ENCODE results near the gene MYCBP.
A peak's percentile ranks its signal among the peaks of the same experiment; 100 is the strongest.
"Not testable (repeated sequence)": the region's sequence is repeated elsewhere in the genome, so short reads cannot be mapped to it uniquely, and the experiment has no call there.

Gene MYCBP, protein sequence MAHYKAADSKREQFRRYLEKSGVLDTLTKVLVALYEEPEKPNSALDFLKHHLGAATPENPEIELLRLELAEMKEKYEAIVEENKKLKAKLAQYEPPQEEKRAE

DNA sequence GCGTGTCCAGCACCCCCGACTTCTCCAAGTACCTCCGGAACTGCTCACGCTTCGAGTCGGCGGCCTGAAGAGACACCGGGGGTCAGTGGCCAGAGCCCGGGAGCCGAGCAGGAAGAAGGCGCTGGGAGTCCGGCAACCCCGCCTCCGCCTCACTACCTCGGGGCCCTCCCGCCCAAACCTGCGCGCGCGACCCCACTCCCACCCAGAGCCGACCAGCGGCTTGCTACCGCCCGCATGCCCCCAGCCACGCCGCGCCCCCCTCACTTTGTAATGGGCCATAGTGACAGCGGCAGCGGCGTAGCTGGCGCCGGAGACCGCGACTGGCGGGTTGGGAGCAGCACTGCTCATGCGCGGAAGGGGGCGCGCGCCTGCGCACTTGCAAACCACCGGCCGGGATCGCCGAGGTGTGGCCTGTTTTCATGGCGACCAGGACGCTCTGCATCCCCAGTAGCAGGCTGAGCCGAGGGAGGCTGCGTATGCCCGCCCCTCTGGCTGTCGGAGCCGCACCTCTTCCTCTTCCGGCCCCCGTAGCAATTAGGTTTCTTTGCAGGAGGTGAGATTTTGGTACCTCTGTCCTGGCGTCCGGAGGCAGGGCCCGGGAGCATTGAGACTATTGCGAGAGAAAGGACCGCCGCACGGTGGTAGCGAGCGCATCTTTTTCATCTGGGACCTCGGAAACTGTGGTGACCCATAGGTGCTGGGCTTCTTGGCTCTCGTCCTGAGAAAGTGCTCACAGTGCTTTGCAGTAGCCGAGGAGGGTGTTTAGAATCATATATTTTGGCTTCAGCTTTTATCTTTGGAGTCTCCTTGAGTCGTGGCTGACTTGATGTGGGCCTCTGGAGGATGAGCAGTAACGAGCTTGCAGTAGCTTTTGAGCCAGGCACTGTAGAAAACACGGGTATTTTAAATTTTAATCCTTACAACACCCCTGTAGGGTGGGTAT, at the start of gene MYCBP:
Gene MYCBP, minus strand, starts transcription at position 322 of the 943 bp plus-strand sequence. Its CDS starts 43 bp downstream, at position 279.
- DNase-seq: peak; percentile 96 to 97 (median 97)

DNA sequence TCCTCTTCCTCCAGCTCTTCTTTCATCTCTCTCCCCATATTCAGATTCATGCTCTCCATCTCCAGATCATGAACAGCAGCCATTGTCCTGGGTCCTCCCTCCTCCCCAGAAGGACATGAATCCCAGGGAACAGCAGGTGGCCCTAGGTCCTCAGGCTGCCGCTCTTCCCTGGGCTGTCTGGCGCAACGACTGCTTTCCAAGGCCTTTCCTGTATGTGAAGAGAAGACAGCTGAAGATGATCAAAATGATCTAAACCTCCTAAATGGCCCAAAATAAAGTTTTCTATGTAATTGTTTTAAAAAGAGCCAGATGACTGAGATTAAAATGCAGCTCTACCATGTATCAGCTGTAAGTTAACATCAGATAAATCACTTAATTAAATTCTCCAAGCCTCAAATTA, 46.0 kb upstream of the MYCBP start:
- no peak for DNase-seq

DNA sequence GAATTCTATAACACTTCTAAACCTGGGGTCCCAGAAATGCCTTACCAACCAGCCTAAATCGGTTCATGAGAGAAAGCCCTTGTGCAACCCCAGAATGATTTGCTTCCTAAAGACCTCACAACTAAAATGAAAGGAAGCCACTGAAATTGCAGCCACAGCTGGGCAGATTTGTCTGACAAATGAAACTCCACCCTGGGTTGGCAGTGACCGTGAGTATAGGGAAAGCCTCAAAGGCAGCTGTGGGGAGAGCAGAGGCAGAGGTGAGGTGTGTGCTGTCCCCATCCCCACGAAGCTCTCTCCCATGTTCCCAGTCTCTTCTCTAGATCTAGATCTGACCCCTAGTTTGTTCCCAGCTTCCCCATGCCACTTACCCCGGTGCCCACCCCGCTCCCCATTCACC, 45.4 kb upstream of the MYCBP start:
- DNase-seq: no peak

DNA sequence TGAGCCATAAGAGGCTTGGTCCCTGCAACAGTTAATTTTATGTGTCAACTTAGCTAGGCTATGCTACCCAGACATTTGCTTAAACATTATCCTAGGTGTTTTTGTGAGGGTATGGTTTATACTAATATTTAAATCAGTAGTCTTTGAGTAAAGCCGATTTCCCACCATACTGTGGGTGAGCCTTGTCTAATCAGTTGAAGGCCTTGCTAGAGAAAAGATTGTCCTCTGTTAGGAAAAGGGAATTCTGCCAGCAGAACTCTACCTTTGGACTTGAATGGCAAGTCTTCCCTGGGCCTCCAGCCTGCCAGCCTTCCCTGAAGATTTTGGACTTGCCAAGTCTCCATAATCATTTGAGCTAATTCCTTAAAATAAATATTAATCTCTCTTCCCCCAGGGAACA, 44.6 kb upstream of the MYCBP start:
- no peak for DNase-seq

DNA sequence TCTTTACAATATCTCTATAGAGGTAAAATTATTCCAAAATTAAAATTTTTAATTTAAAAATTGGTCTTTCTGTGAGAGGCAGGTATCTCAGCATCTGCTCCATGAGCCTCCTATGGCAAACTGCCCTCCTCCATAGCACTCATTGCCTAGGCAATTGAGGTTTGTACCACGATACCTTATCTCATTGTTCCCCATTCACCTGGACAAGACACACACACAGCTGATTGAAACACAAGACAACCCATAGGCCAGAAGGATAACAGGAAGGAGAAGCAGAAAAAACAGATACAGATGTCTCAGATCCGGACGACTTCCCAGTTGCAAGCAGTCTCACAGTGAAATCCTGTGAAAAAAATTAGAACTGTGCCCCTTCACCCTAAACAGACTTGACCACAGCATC, 44.2 kb upstream of the MYCBP start:
- DNase-seq: no peak

DNA sequence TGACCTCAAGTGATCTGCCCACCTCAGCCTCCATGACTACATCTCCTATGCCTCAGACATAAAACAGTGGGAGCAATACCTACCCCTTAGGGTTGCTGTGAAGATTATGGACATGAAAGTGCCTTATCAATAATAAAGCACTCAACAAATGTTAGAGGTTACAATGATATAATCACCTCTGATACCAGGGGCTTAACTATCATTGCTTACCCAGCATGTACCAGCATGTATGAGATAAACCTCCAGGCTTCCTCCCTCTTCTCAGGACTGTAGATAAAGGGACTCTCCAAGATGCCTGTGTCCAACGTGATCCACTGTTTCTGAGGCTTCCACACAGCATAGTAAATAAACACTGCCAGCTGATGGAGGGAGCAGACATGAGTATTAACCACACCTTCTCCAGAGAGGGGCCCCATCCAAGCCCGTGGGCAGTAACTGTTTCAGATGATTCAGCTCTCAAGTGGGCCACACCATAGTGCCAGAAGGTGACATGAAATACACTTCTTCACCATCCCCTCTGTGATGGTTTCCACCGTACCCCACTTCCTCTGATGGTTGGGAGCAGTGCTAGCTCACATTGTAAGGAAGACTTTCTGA, 42.3 kb upstream of the MYCBP start:
- no peak for DNase-seq

DNA sequence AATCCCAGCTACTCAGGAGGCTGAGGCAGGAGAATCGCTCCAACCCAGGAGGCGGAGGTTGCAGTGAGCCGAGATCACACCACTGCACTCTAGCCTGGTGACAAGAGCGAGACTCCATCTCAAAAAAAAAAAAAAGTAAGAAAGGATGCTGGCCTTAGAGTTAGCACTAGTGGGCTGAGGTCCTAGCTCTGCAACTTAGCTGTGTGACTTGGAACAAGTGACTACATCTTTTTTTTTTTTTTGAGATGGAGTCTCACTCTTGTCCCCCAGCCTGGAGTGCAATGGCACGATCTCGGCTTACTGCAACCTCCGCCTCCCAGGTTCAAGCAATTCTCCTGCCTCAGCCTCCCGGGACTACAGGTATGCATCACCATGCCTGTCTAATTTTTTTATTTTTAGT, 41.8 kb upstream of the MYCBP start:
- not testable (repeated sequence) for DNase-seq

DNA sequence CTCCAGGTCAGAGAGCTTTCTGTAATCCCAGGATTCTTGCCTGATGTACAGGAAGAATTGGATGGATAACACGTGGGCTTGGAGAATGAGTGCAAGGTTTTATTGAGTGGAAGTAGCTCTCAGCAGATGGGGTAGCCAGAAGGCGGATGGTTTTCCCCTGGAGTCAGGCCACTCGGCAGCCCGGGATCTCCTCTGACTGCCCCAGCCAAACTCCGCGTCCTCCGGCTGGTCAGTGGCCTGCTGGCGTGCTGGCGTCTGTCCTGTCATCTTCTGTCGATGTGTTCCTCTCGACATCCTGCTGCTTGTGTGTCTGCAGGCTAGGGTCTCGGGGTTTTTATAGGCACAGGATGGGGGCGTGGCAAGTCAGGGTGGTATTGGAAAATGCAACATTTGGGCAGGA, 35.7 kb upstream of the MYCBP start:
- no peak for DNase-seq

DNA sequence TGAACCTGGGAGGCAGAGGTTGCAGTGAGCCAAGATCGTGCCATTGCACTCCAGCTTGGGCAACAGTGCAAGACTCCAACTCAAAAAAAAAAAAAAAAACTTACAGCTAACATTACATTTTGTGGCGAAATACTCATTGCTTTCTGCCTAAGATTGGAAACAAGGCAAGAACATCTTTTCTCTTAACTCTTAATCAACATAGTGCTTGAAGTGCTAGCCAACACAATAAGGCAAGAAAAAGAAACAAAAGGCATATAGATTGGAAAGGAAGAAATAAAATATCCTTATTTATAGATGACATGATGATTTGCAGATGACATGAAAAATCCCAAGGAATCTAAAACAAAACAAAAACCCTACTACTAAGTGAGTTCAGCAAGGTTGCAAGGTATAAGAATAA, 32.8 kb upstream of the MYCBP start:
- DNase-seq: no peak

DNA sequence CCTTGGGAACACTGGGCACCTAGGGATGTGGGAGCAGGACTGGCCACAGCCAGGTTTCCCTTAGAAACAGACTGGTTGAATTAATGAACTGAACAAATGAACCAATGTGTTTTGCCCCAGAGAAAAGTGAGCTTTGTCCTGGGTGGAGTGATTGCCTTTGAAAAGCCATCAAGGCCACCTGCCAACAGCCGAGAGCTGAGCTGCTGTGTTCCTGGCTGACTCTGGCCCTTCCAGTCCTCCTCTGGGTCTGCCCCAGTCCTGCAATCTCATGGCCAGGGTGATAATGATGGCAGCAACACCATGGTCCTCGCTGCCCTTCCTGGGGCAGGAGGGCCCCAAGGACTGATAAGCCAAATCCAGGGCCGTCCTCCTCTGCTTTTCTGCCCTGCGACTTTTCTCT, 26.4 kb upstream of the MYCBP start:
- DNase-seq: no peak

DNA sequence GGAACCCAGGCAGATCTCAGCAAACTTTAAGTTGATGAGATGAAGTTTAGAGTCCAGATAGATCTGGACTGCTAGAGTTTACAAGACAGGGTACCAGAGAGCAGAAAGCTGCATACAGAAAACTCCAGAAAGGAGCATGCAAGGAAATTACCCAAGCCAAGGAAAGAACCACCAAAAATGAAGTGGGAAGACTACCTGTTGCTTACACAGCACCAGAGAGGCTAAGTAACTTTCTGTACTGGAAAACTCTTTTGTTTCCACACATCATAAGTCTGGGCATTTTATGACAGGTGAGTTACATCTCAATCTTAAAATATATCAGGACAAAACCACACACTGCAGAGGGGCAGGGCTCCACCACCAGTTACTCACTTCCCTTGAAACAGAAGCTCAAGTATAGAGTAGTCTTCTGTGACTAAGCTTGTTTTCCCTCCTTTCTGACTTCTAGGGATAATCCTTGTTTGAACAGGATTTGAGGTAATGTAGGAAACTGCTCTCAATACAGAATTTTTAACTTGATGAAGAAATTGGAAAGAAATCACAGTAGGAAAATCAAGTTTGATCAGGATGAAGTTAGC, 25.6 kb upstream of the MYCBP start:
- no peak for DNase-seq

DNA sequence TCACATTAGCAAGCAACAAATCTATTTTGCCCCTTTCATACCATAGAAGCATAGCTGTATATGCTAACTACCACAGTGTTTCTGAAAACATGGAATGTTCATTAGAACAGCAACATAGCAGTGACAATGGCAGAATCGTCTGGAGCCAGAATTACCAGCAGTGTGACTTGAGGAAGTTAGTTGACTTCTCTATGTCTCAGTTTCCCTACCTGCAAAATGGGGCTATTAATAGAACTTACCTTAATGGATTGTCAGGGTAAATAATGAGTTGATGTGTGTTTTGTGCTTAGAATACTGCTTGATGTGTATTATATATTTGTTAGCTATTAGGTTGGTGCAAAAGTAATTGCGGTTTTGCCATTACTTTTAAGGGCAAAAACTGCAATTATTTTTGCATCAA, 23.0 kb upstream of the MYCBP start:
- DNase-seq: no peak

DNA sequence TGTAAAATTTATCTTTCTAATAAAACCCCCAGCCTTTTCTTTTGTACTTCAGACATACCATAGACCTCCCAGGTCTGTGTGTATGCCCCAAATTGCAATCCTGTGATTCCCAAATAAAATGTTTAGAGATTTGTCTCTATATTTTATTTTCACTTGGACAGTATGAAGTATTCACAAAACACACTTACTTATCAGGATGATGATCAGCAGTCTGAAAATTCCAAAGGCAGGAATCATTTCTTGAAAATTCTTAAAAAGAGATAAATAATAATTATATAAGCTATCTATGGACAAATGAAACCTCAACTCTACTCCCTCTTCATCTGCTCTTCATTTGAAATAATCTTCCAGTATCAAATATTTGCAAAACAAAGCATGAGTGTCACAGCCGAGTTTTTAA, 19.8 kb upstream of the MYCBP start:
- no peak for DNase-seq

DNA sequence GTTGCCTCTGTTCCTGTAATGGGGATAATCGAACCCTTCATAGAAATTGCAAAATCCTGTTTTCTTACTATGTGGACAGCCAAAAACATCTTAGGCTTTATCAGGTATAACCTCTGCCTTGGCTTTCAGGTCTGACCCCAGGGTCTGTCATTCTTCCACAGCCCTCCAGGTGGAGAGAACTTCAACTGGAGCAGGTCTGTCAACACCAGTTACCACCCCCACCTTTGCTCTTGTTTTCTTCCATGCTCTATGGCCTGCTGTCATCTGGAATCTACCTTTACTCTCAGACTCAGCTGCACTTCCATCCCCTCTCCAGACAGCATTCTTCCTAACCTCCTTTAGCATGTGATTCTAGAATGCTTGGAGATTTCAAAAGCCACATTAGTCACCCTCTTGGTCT, 18.6 kb upstream of the MYCBP start:
- no peak for DNase-seq

DNA sequence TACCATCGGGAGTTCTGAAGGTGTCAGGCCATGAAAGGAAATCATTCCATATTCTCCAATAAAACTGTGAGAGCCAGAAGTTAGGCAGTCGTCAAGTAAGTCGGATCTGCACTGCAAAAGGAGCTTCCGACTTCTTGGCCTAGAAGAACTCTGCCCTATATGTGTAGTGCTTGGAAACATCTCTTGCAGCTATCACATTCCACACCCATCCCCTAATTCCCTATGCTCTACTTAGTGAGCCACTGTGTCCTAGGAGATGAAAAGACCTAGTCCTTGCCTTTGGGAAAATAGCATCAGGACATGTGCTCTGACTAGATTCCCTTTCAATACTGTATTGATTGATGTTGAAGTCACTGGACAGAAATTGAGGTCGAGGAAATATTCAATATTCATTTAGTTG, 16.4 kb upstream of the MYCBP start:
- no peak for DNase-seq

DNA sequence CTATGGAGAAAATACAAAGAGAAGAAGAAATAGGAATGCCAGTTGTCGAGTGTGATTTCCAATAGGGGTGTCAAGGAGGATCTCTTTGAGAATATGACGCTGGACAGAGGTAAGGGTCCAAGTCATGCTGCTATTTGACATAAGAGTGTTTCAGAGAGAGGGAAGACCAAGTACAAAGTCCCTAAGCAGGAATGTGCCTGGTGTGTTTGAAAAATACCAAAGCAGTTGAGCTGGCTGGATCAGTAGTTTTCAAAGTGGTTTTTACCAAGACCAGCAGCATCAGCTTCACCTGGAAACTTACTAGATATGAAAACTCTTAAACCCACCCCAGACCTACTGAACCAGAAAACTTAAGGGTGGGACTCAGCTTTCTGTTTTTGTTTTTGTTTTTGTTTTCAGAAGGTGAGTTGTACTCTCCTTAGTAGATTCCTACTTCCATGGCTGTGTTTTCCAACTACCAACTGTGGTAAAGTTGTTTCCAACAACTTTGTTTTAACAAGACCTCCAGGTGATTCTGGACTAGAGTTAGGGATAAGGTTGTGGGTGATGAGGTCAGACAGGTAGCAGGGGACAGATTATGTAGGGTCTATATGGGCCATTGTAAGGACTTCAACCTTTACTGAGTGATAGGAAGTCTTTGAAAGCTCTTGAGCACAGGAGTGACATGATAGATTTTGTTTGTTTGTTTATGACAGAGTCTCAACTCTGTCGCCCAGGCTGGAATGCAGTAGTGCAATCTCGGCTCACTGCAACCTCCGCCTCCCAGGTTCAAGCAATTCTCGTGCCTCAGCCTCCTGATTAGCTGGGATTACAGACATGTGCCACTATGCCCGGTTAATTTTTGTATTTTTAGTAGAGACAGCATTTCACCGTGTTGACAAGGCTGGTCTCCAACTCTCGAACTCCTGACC, 15.5 kb upstream of the MYCBP start:
- DNase-seq: no peak

DNA sequence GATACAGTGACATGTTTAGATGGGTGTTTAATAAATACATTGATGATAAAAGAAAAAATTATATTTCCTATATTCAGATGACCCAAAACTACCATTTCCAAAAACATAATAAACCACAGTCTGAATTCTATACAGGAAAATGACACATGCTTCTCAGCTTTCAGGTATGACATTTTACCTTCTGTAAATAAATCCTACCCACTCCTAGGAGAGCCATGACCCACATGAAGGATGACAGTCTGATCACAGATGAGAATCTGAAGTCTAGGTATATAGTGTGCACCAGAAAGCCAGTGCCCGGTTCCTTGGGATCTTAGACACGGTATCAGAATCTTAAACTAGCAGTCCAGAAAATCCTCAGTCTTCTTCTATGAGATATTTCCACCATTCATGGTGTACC, 11.9 kb upstream of the MYCBP start:
- no peak for DNase-seq

DNA sequence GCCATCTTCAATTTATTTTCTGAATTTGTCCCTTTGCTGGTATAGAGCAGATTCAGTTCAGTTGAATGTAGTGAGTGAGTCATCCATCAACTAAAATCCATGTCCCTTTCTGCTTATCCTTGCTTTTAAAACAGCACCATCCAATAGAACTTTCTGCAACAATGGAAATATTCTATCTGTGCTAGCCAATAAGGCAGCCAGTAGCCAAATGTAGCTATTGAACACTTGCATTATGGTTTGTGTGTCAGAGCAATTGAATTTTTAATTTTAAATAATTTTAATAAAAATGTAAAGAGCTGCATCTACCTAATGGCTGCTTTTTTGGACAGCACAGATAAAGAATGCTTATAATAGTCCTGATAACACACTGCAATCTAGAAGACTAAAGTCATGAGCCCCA, 8.3 kb upstream of the MYCBP start, which contains the start of gene GJA9:
Gene GJA9, minus strand, starts transcription at position 101 of the 400 bp plus-strand sequence. CDS start 5,489 bp downstream, outside the sequence.
- DNase-seq: no peak

DNA sequence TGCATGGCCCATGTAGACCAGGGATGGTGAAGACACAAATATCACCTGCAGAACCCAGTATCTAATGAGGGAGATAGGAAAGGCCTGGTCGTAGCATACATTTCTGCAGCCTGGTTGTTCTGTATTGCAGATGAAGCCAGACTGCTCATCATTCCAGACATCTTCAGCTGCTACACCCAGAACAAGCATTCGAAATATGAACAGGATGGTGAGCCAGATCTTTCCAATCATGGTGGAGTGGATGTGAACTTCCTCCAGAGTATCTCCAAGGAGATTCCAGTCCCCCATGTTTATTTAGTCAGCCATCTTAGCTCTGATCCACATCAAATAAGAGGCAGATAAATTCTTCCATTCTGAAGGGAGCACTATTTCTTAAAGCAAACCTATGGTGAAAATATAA, 2.7 kb upstream of the MYCBP start:
- DNase-seq: no peak

DNA sequence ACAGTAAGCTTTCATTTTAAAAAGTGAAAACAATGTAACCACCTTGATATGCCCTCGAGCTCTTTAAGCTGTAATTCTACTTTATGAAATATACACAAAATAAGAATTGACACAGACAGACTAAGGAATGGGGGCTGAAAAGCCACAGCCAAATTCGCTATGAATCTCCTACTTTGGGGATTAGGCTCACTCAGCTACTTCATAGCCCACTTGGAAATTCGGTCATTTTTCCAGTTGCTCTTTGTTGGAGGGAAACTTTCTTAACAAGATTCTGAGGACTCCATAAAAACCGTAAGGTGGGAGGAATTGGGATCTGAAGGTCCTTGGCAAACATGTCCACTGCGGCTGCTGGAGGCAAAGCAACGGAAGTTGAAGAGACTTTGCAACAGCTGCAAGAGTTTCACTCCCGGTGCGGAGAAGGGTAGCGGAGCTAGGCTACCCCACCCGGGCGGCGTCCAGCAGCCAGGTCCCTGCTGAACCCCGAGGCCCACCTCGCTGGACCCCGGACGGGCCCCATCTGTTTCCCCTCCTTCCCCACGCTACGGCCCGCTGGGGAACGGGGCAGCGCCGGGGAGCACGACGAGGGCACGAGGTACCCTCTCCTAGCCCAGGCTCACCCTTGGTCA, 634 bp downstream of the MYCBP start:
- peak; percentile 31 to 41 (median 33) for DNase-seq

DNA sequence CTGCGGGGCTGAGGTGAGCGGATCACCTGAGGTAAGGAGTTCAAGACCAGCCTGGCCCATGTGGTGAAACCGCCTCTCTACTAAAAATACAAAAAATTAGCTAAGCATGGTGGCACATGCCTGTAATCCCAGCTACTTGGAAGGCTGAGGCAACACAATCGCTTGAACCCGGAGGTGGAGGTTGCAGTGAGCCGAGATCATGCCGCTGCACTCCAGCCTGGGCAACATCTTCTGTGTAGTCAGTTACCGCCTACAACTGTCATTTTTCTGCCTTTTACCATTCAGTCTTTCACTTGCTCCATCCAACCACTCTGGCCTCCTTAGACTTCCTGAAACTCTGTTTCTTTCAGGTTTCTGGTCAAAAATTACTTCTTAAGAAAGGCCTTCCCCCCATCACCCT, 2.2 kb downstream of the MYCBP start:
- no peak for DNase-seq

DNA sequence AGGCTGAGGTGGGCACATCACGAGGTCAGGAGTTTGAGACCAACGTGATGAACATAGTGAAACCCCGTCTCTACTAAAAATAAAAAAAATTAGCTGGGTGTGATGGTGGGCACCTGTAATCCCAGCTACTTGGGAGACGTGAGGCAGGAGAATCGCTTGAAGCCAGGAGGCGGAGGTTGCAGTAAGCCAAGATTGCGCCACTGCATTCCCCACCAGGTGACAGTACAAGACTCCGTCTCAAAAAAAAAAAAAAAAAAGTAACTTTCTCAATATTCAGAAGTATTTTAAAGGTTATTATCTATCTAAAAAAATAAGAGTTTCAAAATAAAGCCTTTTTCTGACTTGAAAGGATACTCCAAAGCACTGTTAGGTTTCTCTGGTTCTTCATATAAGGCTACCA, 5.9 kb downstream of the MYCBP start:
- no peak for DNase-seq
